GM12872 (cell line): ENCODE results near the gene PACSIN1.

Experiments
- CTCF ChIP-seq: IDR thresholded peaks from 3 replicates; pipeline ENCODE4 v1.5.1; 2011; ENCODE audit warnings: low read depth, mild to moderate bottlenecking, low read length, moderate library complexity; ENCODE audit not compliant: insufficient read depth

PACSIN1 gene

GRCh38 chr6:34445313-34445860, 20.5 kb upstream of the PACSIN1 start:
- TF ChIP-seq CTCF, result no peak

- no peak for TF ChIP-seq CTCF
Measured at GRCh38 chr6:34447386-34447785, 18.5 kb upstream of the PACSIN1 start.

GRCh38 chr6:34447910-34448309, 18.0 kb upstream of the PACSIN1 start:
- TF ChIP-seq CTCF, result no peak

- TF ChIP-seq CTCF, result no peak
Measured at GRCh38 chr6:34451192-34451591, 14.7 kb upstream of the PACSIN1 start.

- no peak for TF ChIP-seq CTCF
Measured at GRCh38 chr6:34455831-34456230, 10.0 kb upstream of the PACSIN1 start.

- TF ChIP-seq CTCF, result no peak
Measured at GRCh38 chr6:34457382-34457741, 8.5 kb upstream of the PACSIN1 start.

GRCh38 chr6:34457742-34458735, 7.8 kb upstream of the PACSIN1 start:
- TF ChIP-seq CTCF, result no peak
